Fibroblast of peridontal ligament (primary cell): Measurements from ENCODE around the gene CAPN12.
"Not testable (repeated sequence)": the region's sequence is repeated elsewhere in the genome, so short reads cannot be mapped to it uniquely, and the experiment has no call there.

Experiments used
- DNase-seq: peaks from one replicate; pipeline ENCODE4 v3.0.0-alpha.2; 2010; ENCODE audit errors: extremely low read depth

The CAPN12 gene

DNA sequence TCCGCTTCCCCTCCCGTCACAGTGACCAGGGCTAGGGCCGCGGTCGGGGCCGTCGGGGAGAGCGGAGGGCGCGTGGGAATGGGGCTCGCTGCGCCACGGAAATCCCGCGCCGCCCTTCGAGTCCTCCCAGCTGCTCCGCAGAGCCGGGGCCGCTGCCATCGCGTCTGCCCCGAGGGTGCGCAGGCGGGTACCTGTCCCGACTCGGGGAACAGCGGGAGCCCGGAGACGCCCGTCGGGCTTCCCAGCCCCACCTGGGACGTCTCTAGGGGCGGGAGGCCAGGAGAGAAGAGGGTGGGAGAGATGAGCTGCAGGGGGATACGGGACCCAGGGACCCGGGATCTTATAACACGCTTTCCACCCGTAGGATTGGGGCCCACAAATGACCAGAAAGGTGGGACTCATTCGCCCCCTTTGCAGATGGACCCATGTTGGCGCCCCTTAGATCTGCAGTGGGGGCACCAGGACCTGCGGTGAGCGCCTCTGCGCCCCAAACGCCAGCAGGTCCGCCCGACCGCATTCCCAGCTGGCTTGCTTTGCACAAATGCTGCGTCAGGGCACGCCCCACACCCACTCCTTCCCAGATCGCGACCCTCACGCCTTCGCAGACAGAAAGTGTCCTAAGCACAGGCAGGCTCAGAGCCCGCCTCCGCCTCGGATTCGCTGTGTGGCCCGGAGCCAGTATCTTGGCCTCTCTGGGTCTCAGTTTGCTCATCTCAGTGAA, 26.1 kb upstream of the CAPN12 start:
- not testable (repeated sequence) for DNase-seq

DNA sequence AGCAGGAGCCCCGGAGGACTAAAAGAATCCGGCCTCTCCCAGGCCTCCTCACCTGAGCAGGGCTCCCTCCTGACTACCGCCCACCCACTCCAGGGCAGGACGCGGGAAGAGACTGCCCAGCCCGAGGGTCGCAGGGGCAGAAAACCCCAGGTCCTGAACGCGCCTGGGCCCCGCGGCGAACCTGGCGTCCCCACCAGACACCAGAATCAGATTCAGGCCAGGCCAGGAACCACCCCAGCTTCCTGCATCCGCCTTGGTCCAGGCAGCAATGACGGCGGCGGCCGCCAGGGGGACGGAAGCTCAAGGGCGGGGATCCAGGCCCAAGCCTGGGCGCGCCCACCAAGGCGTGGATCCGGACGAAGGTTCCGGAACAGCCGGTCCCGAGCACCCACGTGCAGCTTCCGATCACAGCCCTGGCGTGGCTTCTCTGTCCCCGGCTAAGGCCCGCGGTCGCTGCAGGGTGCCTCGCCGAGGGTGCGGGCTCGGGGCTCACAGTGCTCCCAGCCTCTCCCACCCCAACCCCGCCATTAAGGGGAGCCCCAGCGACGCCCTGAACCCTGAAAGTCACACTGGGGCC, 25.4 kb upstream of the CAPN12 start:
- peak; percentile 49 for DNase-seq

- no peak for DNase-seq
These were observed 22.2 kb upstream of the CAPN12 start for GRCh38 chr19:38766276-38767047.

DNA sequence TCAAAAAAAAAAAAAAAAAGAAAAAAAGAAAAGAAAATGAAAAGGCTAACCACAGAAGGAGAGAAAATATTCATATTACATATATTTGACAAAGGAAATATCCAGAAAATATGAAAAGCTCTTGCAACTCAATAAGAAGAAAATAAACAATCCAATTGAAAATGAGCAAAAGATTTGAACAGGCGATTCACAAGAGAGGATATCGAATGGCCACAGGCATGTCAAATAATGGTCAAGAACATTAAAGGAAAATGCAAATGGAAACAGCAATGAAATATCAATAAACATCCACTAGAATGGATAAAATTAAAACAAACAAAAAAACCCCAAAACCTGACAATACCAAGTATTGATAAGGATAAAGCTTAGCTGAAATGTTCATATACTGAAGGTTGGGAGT, 20.9 kb upstream of the CAPN12 start:
- DNase-seq = no peak

DNA sequence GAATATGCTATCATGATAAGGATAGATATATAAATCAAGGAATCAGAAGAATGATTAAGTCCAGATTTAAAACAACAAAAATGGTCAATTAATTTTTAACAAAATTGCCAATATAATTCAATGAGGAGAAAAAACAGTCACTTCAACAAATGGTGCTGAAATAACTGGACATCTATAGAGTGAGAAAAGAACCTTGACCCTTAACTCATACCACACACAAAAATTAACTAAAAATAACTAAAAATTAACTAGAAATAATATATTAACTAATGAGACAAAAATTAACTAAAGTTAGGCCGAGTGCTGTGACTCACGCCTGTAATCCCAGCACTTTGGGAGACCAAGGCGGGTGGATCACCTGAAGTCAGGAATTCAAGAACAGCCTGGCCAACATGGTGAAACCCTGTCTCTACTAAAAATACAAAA, 19.5 kb upstream of the CAPN12 start:
- no peak for DNase-seq

- not testable (repeated sequence) for DNase-seq
These were observed 17.7 kb upstream of the CAPN12 start for GRCh38 chr19:38761884-38762389.

DNA sequence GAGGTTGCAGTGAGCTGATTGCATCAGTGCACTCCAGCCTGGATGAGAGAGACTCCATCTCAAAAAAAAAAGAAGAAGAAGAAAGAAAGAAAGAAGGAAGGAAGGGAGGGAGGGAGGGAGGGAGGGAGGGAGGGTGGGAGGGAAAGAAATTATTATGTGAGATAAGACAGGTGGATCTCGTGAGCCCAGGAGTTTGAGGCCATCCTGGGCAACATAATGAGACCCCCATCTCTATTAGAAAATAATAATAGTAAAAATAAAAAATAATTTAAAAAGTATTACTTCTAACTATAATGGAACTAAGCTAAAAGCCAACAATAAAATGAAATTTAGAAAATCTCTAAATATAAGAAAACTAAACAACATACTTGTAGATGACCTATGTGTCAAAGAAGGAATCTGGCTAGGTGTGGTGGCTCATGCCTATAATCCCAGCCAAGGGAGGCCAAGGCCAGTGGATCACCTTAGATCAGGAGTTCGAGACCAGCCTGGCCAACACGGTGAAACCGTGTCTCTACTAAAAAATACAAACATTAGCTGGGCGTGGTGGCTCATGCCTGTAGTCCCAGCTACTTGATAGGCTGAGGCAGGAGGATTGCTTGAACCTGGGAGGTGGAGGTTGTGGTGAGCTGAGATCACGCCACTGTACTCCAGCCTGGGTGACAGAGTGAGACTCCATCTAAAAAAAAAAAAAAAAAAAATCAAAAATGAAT, 16.7 kb upstream of the CAPN12 start:
- DNase-seq = not testable (repeated sequence)

DNA sequence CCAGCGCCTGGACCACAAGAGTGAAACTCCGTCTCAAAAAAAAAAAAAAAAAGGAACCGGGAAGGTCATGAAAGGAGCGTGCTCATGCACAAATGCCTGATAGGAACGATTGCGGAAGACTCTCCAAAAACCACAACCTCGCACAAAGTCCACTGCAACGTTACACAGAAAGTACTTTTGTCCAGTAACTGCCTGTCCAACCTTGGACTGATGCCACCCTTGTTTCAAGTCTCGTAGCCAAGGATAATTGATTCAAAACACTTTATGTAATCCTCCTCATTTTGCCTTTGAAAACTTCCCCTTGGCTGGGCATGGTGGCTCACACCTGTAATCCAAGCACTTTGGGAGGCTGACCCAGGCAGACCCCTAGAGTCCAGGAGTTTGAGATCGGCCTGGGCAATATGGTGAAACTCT, 15.3 kb upstream of the CAPN12 start:
- DNase-seq = no peak

GRCh38 chr19:38754196-38754595, 9.9 kb upstream of the CAPN12 start:
- not testable (repeated sequence) for DNase-seq

GRCh38 chr19:38753783-38754182, 9.5 kb upstream of the CAPN12 start:
- not testable (repeated sequence) for DNase-seq

- no peak for DNase-seq
These were observed 1.0 kb upstream of the CAPN12 start for GRCh38 chr19:38745316-38745715.

GRCh38 chr19:38744874-38745273, 600 bp upstream of the CAPN12 start:
- DNase-seq = no peak

DNA sequence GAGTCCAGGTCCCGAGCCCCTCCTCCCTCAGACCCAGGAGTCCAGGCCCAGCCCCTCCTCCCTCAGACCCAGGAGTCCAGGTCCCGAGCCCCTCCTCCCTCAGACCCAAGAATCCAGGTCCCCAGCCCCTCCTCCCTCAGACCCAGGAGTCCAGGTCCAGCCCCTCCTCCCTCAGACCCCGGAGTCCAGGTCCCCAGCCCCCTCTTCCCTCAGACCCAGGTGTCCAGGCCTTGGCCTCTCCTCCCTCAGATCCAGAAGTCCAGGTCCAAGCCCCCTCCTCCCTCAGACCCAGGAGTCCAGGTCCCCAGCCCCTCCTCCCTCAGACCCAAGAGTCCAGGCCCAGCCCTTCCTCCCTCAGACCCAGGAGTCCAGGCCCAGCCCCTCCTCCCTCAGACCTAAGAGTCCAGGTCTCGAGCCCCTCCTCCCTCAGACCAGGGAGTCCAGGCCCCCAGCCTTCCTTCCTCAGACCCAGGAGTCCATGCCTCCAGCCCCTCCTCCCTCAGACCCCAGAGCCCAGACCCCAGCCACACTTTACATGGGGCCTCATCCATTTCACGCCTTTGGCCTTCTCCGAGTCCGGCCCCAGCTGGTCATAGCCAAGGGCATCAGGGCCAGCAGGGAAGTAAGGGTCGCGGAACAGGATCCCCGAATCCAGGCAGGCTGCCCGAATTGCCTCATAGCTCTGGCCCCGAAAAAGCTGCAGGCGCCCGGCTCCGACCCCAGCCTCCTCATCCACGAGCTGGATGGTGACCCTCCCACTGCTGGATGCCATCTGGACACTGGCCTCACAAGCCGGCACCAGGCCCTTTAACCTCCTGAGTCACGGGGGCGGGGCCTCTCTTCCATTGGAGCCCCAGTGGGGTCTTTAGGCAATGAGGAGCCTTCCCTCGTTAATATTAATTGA, 628 bp downstream of the CAPN12 start:
- no peak for DNase-seq

DNA sequence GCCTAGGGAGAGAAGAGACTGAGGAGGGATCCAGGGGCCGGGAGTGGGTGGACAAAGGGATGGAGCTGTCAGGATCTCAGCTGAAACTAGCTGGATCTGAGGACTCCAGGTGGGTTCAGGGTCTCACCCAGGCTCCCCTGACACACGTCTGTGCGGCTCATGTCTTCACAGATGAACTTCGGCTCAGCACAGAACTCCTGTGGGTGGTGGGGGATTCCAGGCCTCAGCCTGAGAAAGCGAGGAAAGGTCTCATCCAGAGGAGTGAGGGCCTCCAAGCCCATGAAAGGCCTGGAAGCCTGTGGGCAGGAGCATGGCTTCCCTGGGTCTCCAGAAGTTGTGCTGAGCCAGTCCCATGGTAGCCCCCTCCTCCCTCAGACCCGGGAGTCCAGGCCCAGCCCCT, 1.4 kb downstream of the CAPN12 start:
- no peak for DNase-seq

DNA sequence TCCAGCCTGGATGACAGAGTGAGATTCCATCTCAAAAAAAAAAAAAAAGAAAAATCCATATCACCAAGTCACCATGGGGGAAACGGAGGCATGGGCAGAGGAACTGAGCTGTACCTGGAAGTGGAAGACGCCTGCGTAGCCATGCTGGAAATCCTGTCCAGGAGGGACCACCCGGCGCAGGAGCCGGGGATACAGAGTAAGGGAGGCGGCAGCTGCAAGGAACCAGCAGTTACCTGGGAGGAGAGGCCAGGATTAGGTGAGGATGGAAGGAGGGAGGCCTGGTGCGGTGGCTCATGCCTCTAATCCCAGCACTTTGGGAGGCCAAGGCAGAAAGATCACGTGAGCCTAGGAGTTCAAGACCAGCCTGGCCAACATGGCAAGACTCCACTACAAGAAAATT, 2.0 kb downstream of the CAPN12 start:
- DNase-seq = no peak

DNA sequence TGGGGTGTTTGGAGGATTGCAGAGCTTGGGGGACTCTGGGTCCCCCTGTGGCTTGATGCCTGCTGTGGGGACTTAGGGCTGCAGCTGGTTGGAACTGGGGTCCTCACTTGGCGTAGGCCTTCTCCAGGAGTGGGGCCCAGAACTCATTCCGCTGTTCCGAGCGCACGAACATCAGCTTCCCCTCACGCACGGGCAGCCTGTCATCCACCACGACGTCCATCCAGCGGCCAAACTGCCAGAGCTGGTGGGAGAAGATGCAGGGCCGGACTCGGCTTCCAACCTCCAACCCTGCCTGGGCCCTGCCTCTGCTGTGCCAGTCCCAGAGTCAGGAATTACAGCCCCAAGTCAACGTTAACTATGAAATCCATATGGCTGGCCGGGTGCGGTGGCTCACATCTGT, 2.6 kb downstream of the CAPN12 start:
- no peak for DNase-seq

- DNase-seq = no peak
These were observed 3.3 kb downstream of the CAPN12 start for GRCh38 chr19:38740932-38741331.

GRCh38 chr19:38740257-38740592, 4.0 kb downstream of the CAPN12 start:
- DNase-seq = no peak

DNA sequence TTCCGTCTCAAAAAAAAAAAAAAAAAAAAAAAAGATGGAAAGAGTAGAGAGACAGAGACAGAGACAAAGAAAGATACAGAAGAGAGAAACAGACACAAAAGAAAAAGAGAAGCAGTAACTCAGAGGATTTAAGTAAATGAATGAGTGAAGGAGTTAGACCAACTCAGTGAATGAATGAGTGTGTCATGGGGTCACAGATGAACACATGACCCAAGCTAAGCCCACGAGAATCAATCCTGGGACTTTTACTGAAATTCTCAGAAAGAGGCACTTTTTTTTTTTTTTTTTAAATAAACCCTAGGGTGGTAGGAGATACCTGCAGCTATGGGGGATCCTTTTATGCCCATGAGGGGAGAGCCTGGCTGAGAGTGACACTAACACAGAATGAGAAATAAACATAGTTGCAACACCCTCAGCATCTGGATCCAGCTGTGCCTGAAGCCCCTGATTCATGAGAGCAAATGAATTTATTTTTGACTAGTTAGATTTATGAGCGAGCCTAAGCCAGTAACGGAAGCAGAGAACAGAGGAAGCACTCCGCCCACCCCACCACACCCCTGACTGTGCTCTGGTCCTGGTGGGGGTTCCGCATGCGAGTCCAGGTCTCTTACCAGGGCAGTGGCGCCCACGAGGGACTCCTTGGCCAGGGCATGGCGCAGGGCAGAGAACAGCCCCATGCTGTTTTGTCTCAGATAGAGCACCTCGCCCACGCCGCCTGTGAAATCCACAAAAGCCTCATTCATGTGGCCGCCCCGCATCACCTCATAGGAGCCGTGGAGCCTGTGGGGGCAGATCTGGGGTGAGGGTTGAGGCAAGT, 4.6 kb downstream of the CAPN12 start:
- DNase-seq = no peak
